AG04450 (cell line): ENCODE measurements around the gene ETFA. TPM values are rescaled to one million over a fixed set of nuclear protein-coding genes. Genes with fewer than 3 reads are reported as not detected.

Experiments used
- CTCF ChIA-PET: fragments of 300-600, 350-600 bp; formaldehyde crosslinking; extraction: SDS; loops from one replicate; lab custom pipeline; 2022; ENCODE audit warnings: antibody characterized with exemption, inconsistent platforms; lab: Charles Lee
- POLR2A ChIA-PET: fragments of 350-600 bp; formaldehyde crosslinking; extraction: SDS; loops from one replicate; lab custom pipeline; 2021; ENCODE audit warnings: antibody characterized with exemption, inconsistent platforms; lab: Yijun Ruan, JAX
- DNase-seq: peaks from one replicate; pipeline ENCODE4 v3.0.0-alpha.2; 2011; ENCODE audit warnings: low read depth, low spot score
- H3K27ac ChIP-seq: one replicate; pipeline ENCODE4 v1.5.1; 2012; ENCODE audit warnings: low read depth, low read length, control low read depth
- H3K27me3 ChIP-seq: one replicate; pipeline ENCODE4 v1.6.0; 2012; ENCODE audit warnings: low read length; ENCODE audit not compliant: control insufficient read depth, insufficient read depth
- H3K4me3 ChIP-seq: 2 replicates; pipeline ENCODE4 v1.5.1; 2011; ENCODE audit warnings: mild to moderate bottlenecking, low read depth, low read length, control low read depth
- H3K9me3 ChIP-seq: 2 replicates; pipeline ENCODE4 v1.5.1; 2012; ENCODE audit warnings: low read length; ENCODE audit not compliant: control insufficient read depth, insufficient read depth
- CTCF ChIP-seq: IDR thresholded peaks from 2 replicates; pipeline ENCODE4 v1.5.1; 2011; ENCODE audit warnings: low read depth, low read length, control low read depth, inconsistent platforms
- polyA plus RNA-seq: library from polyadenylated mRNA; depleted of rRNA; stranded (reverse); fragments of >200 nt; gene quantifications from 2 replicates; pipeline ENCODE4 v1.2.3, GENCODE V29; 2011

The ETFA gene
- polyA plus RNA-seq, 1 experiment = 208 TPM

GRCh38 chr15:76176487-76177085 is 134.7 kb downstream of the ETFA start:
- CTCF ChIA-PET = no interaction called here
- POLR2A ChIA-PET = no interaction called here
- no peak for DNase-seq

GRCh38 chr15:76176059-76176458 is 135.2 kb downstream of the ETFA start:
- Histone ChIP-seq H3K9me3 (peaks cover 3% of the 10 kb centered on the region; the same call in 1 of the 2 replicates), H3K27me3 (peaks cover 16% of the 10 kb centered on the region), H3K4me3 (no peak overlapping the region), H3K27ac (no peak overlapping the region)
- ChIA-PET CTCF (no interaction called here), POLR2A (no interaction called here)
- no peak for DNase-seq
- no peak for TF ChIP-seq CTCF

More at GRCh38 chr15:76176487-76177085, 134.7 kb downstream of the ETFA start:
- TF ChIP-seq CTCF = no peak
- Histone ChIP-seq H3K27me3 (peaks cover 16% of the 10 kb centered on the region), H3K4me3 (no peak overlapping the region), H3K9me3 (peaks cover 3% of the 10 kb centered on the region; the same call in 1 of the 2 replicates), H3K27ac (no peak overlapping the region)

- Histone ChIP-seq H3K9me3 (peaks cover 3% of the 10 kb centered on the region; the same call in 1 of the 2 replicates), H3K4me3 (no peak overlapping the region), H3K27ac (no peak overlapping the region), H3K27me3 (peaks cover 16% of the 10 kb centered on the region)
- ChIA-PET POLR2A (no interaction called here), CTCF (interaction anchor here (0.9 kb wide), 1 partner anchor 15 kb away, joined by 3 read pairs; no protein-coding TSS in a partner anchor)
- TF ChIP-seq CTCF = no peak
- no peak for DNase-seq
Measured at GRCh38 chr15:76175442-76175841, 135.8 kb downstream of the ETFA start.

- no peak for DNase-seq
- ChIA-PET CTCF (no interaction called here), POLR2A (no interaction called here)
Measured at GRCh38 chr15:76174654-76175053, 136.6 kb downstream of the ETFA start.

More at GRCh38 chr15:76174654-76175053, 136.6 kb downstream of the ETFA start:
- TF ChIP-seq CTCF = no peak
- Histone ChIP-seq H3K27me3 (peaks cover 16% of the 10 kb centered on the region), H3K9me3 (peaks cover 3% of the 10 kb centered on the region; the same call in 1 of the 2 replicates), H3K4me3 (no peak overlapping the region), H3K27ac (no peak overlapping the region)
